Right atrium auricular region (tissue), 2 donors: ENCODE measurements around the gene ABI3BP. TPM values are rescaled to one million over a fixed set of nuclear protein-coding genes. Genes with fewer than 3 reads are reported as not detected.

Experiments used
- DNase-seq: peaks from one replicate; pipeline ENCODE4 v3.0.0-alpha.2; 2019; ENCODE audit warnings: low spot score
- H3K27ac ChIP-seq, 2 donors: fragments of 200-600 bp; sonication (generic); 1 replicate in 1 of 2; 2 replicates in 1 of 2; pipeline ENCODE4 v1.5.1; 2016 to 2019
- H3K27me3 ChIP-seq, 2 donors: fragments of 200-600 bp; sonication (generic); one replicate each; pipeline versions ENCODE4 v1.5.1 to v1.6.0; 2017 to 2019
- H3K36me3 ChIP-seq: fragments of 200-600 bp; sonication (generic); one replicate; pipeline ENCODE4 v1.5.1; 2016
- H3K4me1 ChIP-seq, 2 donors: fragments of 200-600 bp; sonication (generic); one replicate each; pipeline versions ENCODE4 v1.5.1 to v1.6.0; 2017 to 2019
- H3K4me3 ChIP-seq, 2 donors: fragments of 200-600 bp; sonication (generic); 1 replicate in 1 of 2; 2 replicates in 1 of 2; pipeline ENCODE4 v1.5.1; 2017 to 2019; ENCODE audit warnings: mild to moderate bottlenecking in 1 of 2, moderate library complexity in 1 of 2
- H3K9me3 ChIP-seq, 2 donors: fragments of 200-600 bp; sonication (generic); one replicate each; pipeline ENCODE4 v1.5.1; 2019
- CTCF ChIP-seq, 2 donors: fragments of 200-600 bp; sonication (generic); IDR thresholded peaks; one replicate each; pipeline ENCODE4 v1.5.1; 2019; ENCODE audit warnings: antibody characterized with exemption in 2 of 2
- total RNA-seq, 2 donors: library from RNA; depleted of rRNA; stranded (reverse); fragments of >200 nt; gene quantifications; one replicate each; pipeline ENCODE4 v1.1.0, GENCODE V29; 2016

ABI3BP gene
- total RNA-seq, 2 donors from 2014 or later: 46.7 to 56.3 TPM

- Histone ChIP-seq H3K4me1 (no peaks in the 10 kb centered on the region), H3K27me3 (no peaks in the 10 kb centered on the region), H3K27ac (peak overlapping the region in 1 of 2 donors; percentile 46), H3K4me3 (no peak overlapping the region), H3K9me3 (no peaks in the 10 kb centered on the region), H3K36me3 (no peaks in the 10 kb centered on the region)
- no peak for TF ChIP-seq CTCF (IDR thresholded peaks at IDR 0.05)
- DNase-seq: no peak
Observed at GRCh38 chr3:100864471-100865250, 128.6 kb downstream of the ABI3BP start.

GRCh38 chr3:100857863-100858262 lies 135.4 kb downstream of the ABI3BP start:
- no peak for DNase-seq
- Histone ChIP-seq H3K4me3 (no peak overlapping the region), H3K9me3 (no peaks in the 10 kb centered on the region), H3K27me3 (no peaks in the 10 kb centered on the region), H3K36me3 (no peaks in the 10 kb centered on the region), H3K27ac (no peak overlapping the region), H3K4me1 (no peaks in the 10 kb centered on the region)
- no peak for TF ChIP-seq CTCF (IDR thresholded peaks at IDR 0.05)

GRCh38 chr3:100856821-100857220 lies 136.4 kb downstream of the ABI3BP start:
- no peak overlapping the region for H3K4me3 ChIP-seq
- no peak for DNase-seq
- no peaks in the 10 kb centered on the region for H3K36me3 ChIP-seq
- H3K27me3 ChIP-seq: no peaks in the 10 kb centered on the region
- H3K9me3 ChIP-seq: no peaks in the 10 kb centered on the region
- no peak overlapping the region for H3K27ac ChIP-seq
- TF ChIP-seq CTCF (IDR thresholded peaks at IDR 0.05): no peak
- no peaks in the 10 kb centered on the region for H3K4me1 ChIP-seq

- Histone ChIP-seq H3K27ac (no peak overlapping the region), H3K4me3 (no peak overlapping the region)
Observed at GRCh38 chr3:100852840-100853239, 140.4 kb downstream of the ABI3BP start.

GRCh38 chr3:100850701-100851100 lies 142.5 kb downstream of the ABI3BP start:
- H3K27ac ChIP-seq: no peak overlapping the region
- H3K36me3 ChIP-seq: no peaks in the 10 kb centered on the region
- no peaks in the 10 kb centered on the region for H3K4me1 ChIP-seq
- H3K27me3 ChIP-seq: no peaks in the 10 kb centered on the region
- TF ChIP-seq CTCF (IDR thresholded peaks at IDR 0.05): no peak
- DNase-seq: no peak
- no peak overlapping the region for H3K4me3 ChIP-seq
- H3K9me3 ChIP-seq: no peaks in the 10 kb centered on the region

More at GRCh38 chr3:100852840-100853239, 140.4 kb downstream of the ABI3BP start:
- Histone ChIP-seq H3K9me3 (no peaks in the 10 kb centered on the region), H3K27me3 (no peaks in the 10 kb centered on the region), H3K36me3 (no peaks in the 10 kb centered on the region), H3K4me1 (no peaks in the 10 kb centered on the region)
- no peak for TF ChIP-seq CTCF (IDR thresholded peaks at IDR 0.05)
- no peak for DNase-seq

- Histone ChIP-seq H3K4me1 (no peaks in the 10 kb centered on the region), H3K4me3 (no peak overlapping the region), H3K36me3 (no peaks in the 10 kb centered on the region), H3K9me3 (no peaks in the 10 kb centered on the region), H3K27ac (no peak overlapping the region), H3K27me3 (no peaks in the 10 kb centered on the region)
- DNase-seq: no peak
- no peak for TF ChIP-seq CTCF (IDR thresholded peaks at IDR 0.05)
Observed at GRCh38 chr3:100850156-100850555, 143.1 kb downstream of the ABI3BP start.
